ENCODE measurements around the gene SPOPL. TPM values are rescaled to one million over a fixed set of nuclear protein-coding genes. Genes with fewer than 3 reads are reported as not detected.

Gene SPOPL
- total and polyA plus RNA-seq, 10 of the 15 experiments (the other 5 are each of a cell fraction or from before 2014, with no cell fraction given), result 4.0 to 25.0 (median 11.5) TPM

DNA sequence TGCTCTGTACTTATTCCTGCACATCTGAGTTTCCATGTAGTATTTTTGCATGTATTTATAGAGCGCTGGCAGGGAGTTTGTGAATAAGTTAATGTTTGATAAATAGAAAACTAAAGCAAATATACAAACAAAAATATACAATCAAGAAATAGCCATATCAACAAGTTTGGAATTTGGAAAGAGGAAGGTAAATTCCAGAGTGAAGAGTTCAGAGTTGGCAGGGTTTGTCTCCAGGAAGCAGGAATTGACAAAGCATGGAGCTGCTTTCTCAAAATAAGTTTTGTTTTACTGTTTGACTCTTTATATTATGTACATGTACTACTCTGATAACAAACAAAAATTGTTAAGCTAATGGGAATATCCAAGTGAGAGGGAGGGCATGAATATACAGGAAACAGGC lies 80.3 kb downstream of the SPOPL start:
- FAIRE-seq (no peak), ATAC-seq (no peak)

More for the DNA sequence above, 80.3 kb downstream of the SPOPL start:
- H3K4me2 ChIP-seq (ENCODE audit: control insufficient read depth, insufficient read depth), result no peak overlapping the region
- CTCF ChIA-PET, result no interaction called here
- no peaks in the 10 kb centered on the region for H3K27me3 ChIP-seq (replicated peaks in 1 of 2; ENCODE audit: control insufficient read depth in 2 of 2, insufficient read depth in 2 of 2, low read length in 1 of 2)
- H3K9ac ChIP-seq (ENCODE audit: control insufficient read depth, insufficient read depth, low read length), result no peak overlapping the region
- H3K9me3 ChIP-seq (replicated peaks; ENCODE audit: control insufficient read depth, insufficient read depth, low read length), result no peaks in the 10 kb centered on the region
- H4K20me1 ChIP-seq (ENCODE audit: control insufficient read depth, insufficient read depth), result no peaks in the 10 kb centered on the region
- H3K4me3 ChIP-seq, result no peak overlapping the region
- intact Hi-C loops (cut with micrococcal nuclease; ENCODE audit: unreplicated experiment) (no loop called here), in situ Hi-C loops (cut with MboI) (no loop called here)
- SMC1A ChIA-PET (ENCODE audit: uncharacterized antibody, unreplicated experiment), result interaction anchor here (1.1 to 1.9 kb wide), 2 partner anchors 15 to 78 kb away, joined by 5 to 9 read pairs; no protein-coding TSS in a partner anchor
- H3K27ac ChIP-seq (ENCODE audit: control insufficient read depth, insufficient read depth), result no peak overlapping the region
- BruUV-seq (replicated peaks), result no TSS peak
- no peak overlapping the region for H2AFZ ChIP-seq (ENCODE audit: control insufficient read depth, low read depth, low read length)
- H3K4me1 ChIP-seq (ENCODE audit: control insufficient read depth, insufficient read depth, low read length), result no peaks in the 10 kb centered on the region
- no peak for DNase-seq (ENCODE audit: low read depth, low spot score)
- POLR2A ChIA-PET, result no interaction called here
- WGBS (ENCODE audit: insufficient coverage, insufficient replicate concordance, low lambda C conversion rate, missing lambda C conversion rate), result 96% methylated on average over 1 of the region's 1 CpG
- no peak for TF ChIP-seq MTA3 (IDR thresholded peaks at IDR 0.05; ENCODE audit: borderline replicate concordance, low read length)
- TF ChIP-seq CREM (IDR thresholded peaks at IDR 0.05; ENCODE audit: low read depth), result no peak
- no peak for TF ChIP-seq MYB (IDR thresholded peaks at IDR 0.05; ENCODE audit: borderline replicate concordance, low read depth, low read length)
- TF ChIP-seq MXI1 (IDR thresholded peaks at IDR 0.05; ENCODE audit: low read depth, low read length), result no peak
- no peak for TF ChIP-seq TARDBP (IDR thresholded peaks at IDR 0.05; ENCODE audit: borderline replicate concordance)
- TF ChIP-seq PML (IDR thresholded peaks at IDR 0.05; ENCODE audit: low read length), result no peak
- TF ChIP-seq, protein P1, sequence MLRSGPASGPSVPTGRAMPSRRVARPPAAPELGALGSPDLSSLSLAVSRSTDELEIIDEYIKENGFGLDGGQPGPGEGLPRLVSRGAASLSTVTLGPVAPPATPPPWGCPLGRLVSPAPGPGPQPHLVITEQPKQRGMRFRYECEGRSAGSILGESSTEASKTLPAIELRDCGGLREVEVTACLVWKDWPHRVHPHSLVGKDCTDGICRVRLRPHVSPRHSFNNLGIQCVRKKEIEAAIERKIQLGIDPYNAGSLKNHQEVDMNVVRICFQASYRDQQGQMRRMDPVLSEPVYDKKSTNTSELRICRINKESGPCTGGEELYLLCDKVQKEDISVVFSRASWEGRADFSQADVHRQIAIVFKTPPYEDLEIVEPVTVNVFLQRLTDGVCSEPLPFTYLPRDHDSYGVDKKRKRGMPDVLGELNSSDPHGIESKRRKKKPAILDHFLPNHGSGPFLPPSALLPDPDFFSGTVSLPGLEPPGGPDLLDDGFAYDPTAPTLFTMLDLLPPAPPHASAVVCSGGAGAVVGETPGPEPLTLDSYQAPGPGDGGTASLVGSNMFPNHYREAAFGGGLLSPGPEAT (IDR thresholded peaks at IDR 0.05; ENCODE audit: low read depth), result no peak
- TF ChIP-seq SMARCA5 (IDR thresholded peaks at IDR 0.05), result no peak
- TF ChIP-seq E2F4 (IDR thresholded peaks at IDR 0.05; ENCODE audit: low read depth, low read length), result no peak
- TF ChIP-seq MEF2A (IDR thresholded peaks at IDR 0.05; ENCODE audit: insufficient read depth, low read depth, low read length), result no peak
- no peaks in the 10 kb centered on the region for H3K36me3 ChIP-seq (ENCODE audit: control insufficient read depth in 2 of 2, insufficient read depth in 2 of 2, low read length in 1 of 2)
- RAD21 ChIA-PET (ENCODE audit: unreplicated experiment), result interaction anchor here (1.0 to 1.4 kb wide), 2 partner anchors 12 to 71 kb away, joined by 3 read pairs; no protein-coding TSS in a partner anchor
- H3K79me2 ChIP-seq (ENCODE audit: control insufficient read depth, insufficient read depth, low read length), result no peaks in the 10 kb centered on the region
